HG02588 (cell line): ENCODE data around the gene TMC5.
"Not testable (repeated sequence)": the region's sequence is repeated elsewhere in the genome, so short reads cannot be mapped to it uniquely, and the experiment has no call there.

Source experiments
- ATAC-seq: cut with Tn5 transposase; IDR thresholded peaks from one replicate; pipeline ENCODE4 v1.9.1; 2021; ENCODE audit warnings: mild to moderate bottlenecking, moderate library complexity; ENCODE audit not compliant: unreplicated experiment

TMC5 gene

GRCh38 chr16:19528666-19529065 is 111.0 kb downstream of the TMC5 start:
- ATAC-seq = no peak

- ATAC-seq = no peak
These were observed 114.9 kb downstream of the TMC5 start for GRCh38 chr16:19532601-19533000.

- ATAC-seq = no peak
These were observed 122.7 kb downstream of the TMC5 start for GRCh38 chr16:19540241-19540970.

- no peak for ATAC-seq
These were observed 124.6 kb downstream of the TMC5 start for GRCh38 chr16:19542138-19542821.

DNA sequence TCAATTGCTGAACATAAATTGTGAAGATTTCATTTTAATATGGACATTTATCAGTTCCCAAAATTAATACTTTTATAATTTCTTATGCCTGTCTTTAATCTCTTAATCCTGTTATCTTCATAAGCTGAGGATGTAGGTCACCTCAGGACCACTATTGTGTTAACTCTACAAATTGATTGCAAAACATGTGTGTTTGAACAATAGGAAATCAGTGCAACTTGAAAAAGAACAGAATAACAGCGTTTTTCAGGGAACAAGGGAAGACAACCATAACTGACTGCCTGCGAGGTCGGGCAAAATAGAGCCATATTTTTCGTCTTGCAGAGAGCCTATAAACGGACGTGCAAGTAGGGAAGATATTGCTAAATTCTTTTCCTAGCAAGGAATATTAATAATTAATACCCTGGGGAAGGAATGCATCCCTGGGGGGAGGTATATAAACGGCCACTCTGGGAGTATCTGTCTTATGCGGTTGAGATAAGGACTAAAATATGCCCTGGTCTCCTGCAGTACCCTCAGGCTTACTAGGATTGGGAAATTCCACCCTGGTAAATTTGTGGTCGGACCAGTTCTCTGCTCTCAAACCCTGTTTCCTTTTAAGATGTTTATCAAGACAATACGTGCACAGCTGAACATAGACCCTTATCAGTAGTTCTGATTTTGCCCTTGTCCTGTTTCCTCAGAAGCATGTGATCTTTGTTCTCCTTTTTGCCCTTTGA is 125.8 kb downstream of the TMC5 start:
- not testable (repeated sequence) for ATAC-seq

DNA sequence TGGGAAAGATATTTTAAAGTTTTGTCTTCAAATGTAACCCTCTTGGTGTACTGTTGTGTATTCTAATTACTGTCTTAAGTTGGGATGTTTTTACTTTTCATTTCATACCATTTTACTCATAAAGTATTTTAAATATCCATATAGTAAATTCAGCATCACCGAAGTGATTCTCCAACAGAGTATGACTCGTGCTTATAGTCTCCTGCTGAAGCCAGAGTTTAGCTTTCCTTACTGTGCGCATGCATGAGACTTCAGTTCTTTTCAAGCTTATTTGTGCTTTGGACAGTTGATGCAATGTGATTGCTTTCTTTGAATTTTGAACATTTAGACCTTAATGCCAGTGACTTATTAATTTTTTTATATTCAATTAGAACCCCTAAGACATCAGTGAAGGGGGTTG is 130.5 kb downstream of the TMC5 start:
- no peak for ATAC-seq
